Loucy (cell line): ENCODE data around the gene STRIP2.
"Not testable (repeated sequence)": the region's sequence is repeated elsewhere in the genome, so short reads cannot be mapped to it uniquely, and the experiment has no call there.

ENCODE experiments used
- H2AFZ ChIP-seq: fragments of 200-600 bp; sonication (generic); 2 replicates; pipeline ENCODE4 v1.6.0; 2016; ENCODE audit warnings: antibody characterized with exemption, mild to moderate bottlenecking, low read length, moderate library complexity
- H3F3A ChIP-seq: fragments of 200-600 bp; 2 replicates; pipeline ENCODE4 v1.6.0; 2016; ENCODE audit warnings: antibody characterized with exemption, low read depth, mild to moderate bottlenecking
- H3K27me3 ChIP-seq: fragments of 200-600 bp; sonication (generic); 2 replicates; pipeline ENCODE4 v1.6.1; 2014; ENCODE audit warnings: low read length, mild to moderate bottlenecking; ENCODE audit not compliant: insufficient read depth, poor library complexity, severe bottlenecking
- H3K36me3 ChIP-seq: fragments of 200-600 bp; sonication (generic); 2 replicates; pipeline ENCODE4 v1.6.1; 2016; ENCODE audit warnings: low read length; ENCODE audit not compliant: insufficient read depth
- H3K4me1 ChIP-seq: fragments of 200-600 bp; sonication (generic); 2 replicates; pipeline ENCODE4 v1.5.1; 2014; ENCODE audit warnings: low read length, mild to moderate bottlenecking; ENCODE audit not compliant: insufficient read depth, poor library complexity, severe bottlenecking
- H3K4me2 ChIP-seq: fragments of 200-600 bp; sonication (generic); 2 replicates; pipeline ENCODE4 v1.6.0; 2014; ENCODE audit warnings: antibody characterized with exemption, low read length, low read depth, mild to moderate bottlenecking; ENCODE audit not compliant: poor library complexity, severe bottlenecking
- H3K4me3 ChIP-seq: fragments of 200-600 bp; sonication (generic); 2 replicates; pipeline ENCODE4 v1.5.1; 2014; ENCODE audit warnings: low read length, mild to moderate bottlenecking, mixed read lengths; ENCODE audit not compliant: poor library complexity, severe bottlenecking
- H3K79me2 ChIP-seq: fragments of 200-600 bp; sonication (generic); 2 replicates; pipeline ENCODE4 v1.6.1; 2014; ENCODE audit warnings: low read length; ENCODE audit not compliant: insufficient read depth
- H3K9ac ChIP-seq: fragments of 200-600 bp; sonication (generic); 2 replicates; pipeline ENCODE4 v1.6.0; 2014; ENCODE audit warnings: mild to moderate bottlenecking, low read depth, low read length, moderate library complexity; ENCODE audit not compliant: poor library complexity, severe bottlenecking
- H3K9me2 ChIP-seq: fragments of 200-600 bp; sonication (generic); replicated peaks from 2 replicates; pipeline ENCODE4 v1.6.1; 2016; ENCODE audit warnings: low read depth, low read length, mixed read lengths
- H3K9me3 ChIP-seq: fragments of 200-600 bp; sonication (generic); 2 replicates; pipeline ENCODE4 v1.6.1; 2014; ENCODE audit warnings: mild to moderate bottlenecking, antibody characterized with exemption, low read length, low read depth; ENCODE audit not compliant: insufficient read depth
- H4K20me1 ChIP-seq: fragments of 200-600 bp; sonication (generic); 2 replicates; pipeline ENCODE4 v1.6.0; 2014; ENCODE audit warnings: antibody characterized with exemption, low read length, mild to moderate bottlenecking; ENCODE audit not compliant: insufficient read depth, poor library complexity, severe bottlenecking
- EZH2phosphoT487 ChIP-seq: fragments of 200-600 bp; IDR thresholded peaks from 2 replicates; pipeline ENCODE4 v1.6.1; 2018; ENCODE audit warnings: antibody characterized with exemption, mild to moderate bottlenecking, moderate library complexity, borderline replicate concordance
- TF ChIP-seq, protein P1 (sequence below): fragments of 200-600 bp; sonication (generic); conservative IDR thresholded peaks from 2 replicates; pipeline ENCODE4 v1.5.1; 2014; ENCODE audit warnings: mild to moderate bottlenecking, antibody characterized with exemption, low read length

The STRIP2 gene

DNA sequence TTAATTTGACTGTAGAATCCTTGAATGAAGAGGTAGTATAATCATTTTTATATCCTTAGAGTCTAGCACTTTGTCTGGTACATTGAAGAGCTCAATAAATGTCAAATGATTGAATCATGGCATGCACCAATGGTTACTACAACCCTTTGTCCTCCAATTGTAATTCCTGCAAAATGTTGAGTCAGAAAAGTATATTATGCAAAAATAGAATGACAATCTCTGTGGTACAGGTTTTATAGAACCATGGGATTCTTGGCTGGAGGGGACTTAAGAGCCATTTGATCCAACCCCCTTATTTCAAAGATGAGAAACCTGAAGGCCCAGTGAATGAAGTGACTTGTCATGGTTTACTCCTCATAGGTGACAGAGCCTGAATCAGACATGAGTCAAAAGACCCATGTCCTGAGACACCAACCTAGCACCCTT lies 37.2 kb downstream of the STRIP2 start:
- no peak for TF ChIP-seq EZH2phosphoT487
- TF ChIP-seq, protein P1, sequence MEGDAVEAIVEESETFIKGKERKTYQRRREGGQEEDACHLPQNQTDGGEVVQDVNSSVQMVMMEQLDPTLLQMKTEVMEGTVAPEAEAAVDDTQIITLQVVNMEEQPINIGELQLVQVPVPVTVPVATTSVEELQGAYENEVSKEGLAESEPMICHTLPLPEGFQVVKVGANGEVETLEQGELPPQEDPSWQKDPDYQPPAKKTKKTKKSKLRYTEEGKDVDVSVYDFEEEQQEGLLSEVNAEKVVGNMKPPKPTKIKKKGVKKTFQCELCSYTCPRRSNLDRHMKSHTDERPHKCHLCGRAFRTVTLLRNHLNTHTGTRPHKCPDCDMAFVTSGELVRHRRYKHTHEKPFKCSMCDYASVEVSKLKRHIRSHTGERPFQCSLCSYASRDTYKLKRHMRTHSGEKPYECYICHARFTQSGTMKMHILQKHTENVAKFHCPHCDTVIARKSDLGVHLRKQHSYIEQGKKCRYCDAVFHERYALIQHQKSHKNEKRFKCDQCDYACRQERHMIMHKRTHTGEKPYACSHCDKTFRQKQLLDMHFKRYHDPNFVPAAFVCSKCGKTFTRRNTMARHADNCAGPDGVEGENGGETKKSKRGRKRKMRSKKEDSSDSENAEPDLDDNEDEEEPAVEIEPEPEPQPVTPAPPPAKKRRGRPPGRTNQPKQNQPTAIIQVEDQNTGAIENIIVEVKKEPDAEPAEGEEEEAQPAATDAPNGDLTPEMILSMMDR, result no peak
- Histone ChIP-seq H3K27me3 (no peaks in the 10 kb centered on the region), H3K36me3 (no peaks in the 10 kb centered on the region), H3K4me2 (no peak overlapping the region), H4K20me1 (no peaks in the 10 kb centered on the region), H3K4me1 (no peaks in the 10 kb centered on the region), H2AFZ (no peak overlapping the region), H3K4me3 (no peak overlapping the region), H3F3A (no peaks in the 10 kb centered on the region), H3K79me2 (no peaks in the 10 kb centered on the region), H3K9ac (no peak overlapping the region), H3K9me3 (no peaks in the 10 kb centered on the region), H3K9me2 (no peaks in the 10 kb centered on the region)

GRCh38 chr7:129475931-129476330 lies 41.7 kb downstream of the STRIP2 start:
- not testable (repeated sequence) for H2AFZ ChIP-seq, H3K9me3 ChIP-seq, H3K4me3 ChIP-seq, H3K4me2 ChIP-seq, H3K4me1 ChIP-seq, H3K27me3 ChIP-seq, H3K9ac ChIP-seq, H3F3A ChIP-seq, H4K20me1 ChIP-seq, H3K36me3 ChIP-seq, H3K79me2 ChIP-seq, H3K9me2 ChIP-seq

DNA sequence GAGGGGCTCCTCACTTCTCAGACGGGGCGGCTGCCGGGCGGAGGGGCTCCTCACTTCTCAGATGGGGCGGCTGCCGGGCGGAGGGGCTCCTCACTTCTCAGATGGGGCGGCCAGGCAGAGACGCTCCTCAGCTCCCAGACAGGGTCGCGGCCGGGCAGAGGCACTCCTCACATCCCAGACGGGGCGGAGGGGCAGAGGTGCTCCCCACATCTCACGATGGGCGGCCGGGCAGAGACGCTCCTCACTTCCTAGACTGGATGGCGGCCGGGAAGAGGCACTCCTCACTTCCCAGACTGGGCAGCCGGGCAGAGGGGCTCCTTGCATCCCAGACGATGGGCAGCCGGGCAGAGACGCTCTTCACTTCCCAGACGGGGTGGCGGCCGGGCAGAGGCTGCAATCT lies 42.2 kb downstream of the STRIP2 start:
- not testable (repeated sequence) for H3K4me1 ChIP-seq, H4K20me1 ChIP-seq, H3F3A ChIP-seq, H3K9me3 ChIP-seq, H3K9ac ChIP-seq, H3K79me2 ChIP-seq, H3K9me2 ChIP-seq, H2AFZ ChIP-seq, H3K27me3 ChIP-seq, H3K36me3 ChIP-seq, H3K4me3 ChIP-seq, H3K4me2 ChIP-seq

DNA sequence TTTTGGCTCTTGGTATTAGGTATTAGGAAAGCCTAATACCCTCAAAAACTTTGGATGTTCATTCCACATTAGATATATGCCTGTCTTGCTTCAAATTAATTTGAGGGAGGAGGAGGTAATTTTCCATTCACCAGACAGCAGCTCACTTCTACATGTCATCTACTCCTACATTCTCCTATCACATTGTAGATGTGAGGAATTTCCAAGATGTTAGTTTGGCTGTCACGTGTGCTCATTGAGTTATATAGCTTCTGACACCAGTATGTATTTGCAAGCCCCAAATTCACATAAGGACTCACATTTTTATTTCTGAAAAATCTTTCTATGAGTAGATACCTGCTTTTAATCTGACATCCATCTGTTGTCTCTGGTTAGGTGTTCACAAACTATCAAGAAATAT lies 45.6 kb downstream of the STRIP2 start:
- Histone ChIP-seq H4K20me1 (no peaks in the 10 kb centered on the region), H3K4me2 (no peak overlapping the region), H3K27me3 (no peaks in the 10 kb centered on the region), H3K9me2 (no peaks in the 10 kb centered on the region), H3K9me3 (no peaks in the 10 kb centered on the region), H3K4me3 (no peak overlapping the region), H3K79me2 (no peaks in the 10 kb centered on the region), H3F3A (no peaks in the 10 kb centered on the region), H3K4me1 (no peaks in the 10 kb centered on the region), H2AFZ (no peak overlapping the region), H3K36me3 (no peaks in the 10 kb centered on the region), H3K9ac (no peak overlapping the region)
- TF ChIP-seq, protein P1, result no peak
- TF ChIP-seq EZH2phosphoT487, result no peak
